T-helper 2 cell treated with Interferon-gamma antibody and Interleukin-4, amounts not matched to agents 5 μg/mL and 100 μg/mL, for 36 hours (primary cell): ENCODE data around the gene YLPM1.

Experiments
- DNase-seq: peaks from one replicate; pipeline ENCODE4 v3.0.0; 2021; ENCODE audit warnings: low spot score
- H3K27ac Mint-ChIP-seq: one replicate; pipeline ENCODE4 v1.8.0; 2021; ENCODE audit warnings: mild to moderate bottlenecking, mixed read lengths
- H3K27me3 Mint-ChIP-seq: one replicate; pipeline ENCODE4 v1.8.0; 2021; ENCODE audit warnings: low read depth, mixed read lengths
- H3K36me3 Mint-ChIP-seq: one replicate; pipeline ENCODE4 v1.8.0; 2021; ENCODE audit warnings: low read depth, mixed read lengths
- H3K4me1 Mint-ChIP-seq: one replicate; pipeline ENCODE4 v1.8.0; 2021; ENCODE audit warnings: low read depth, mixed read lengths
- H3K4me3 Mint-ChIP-seq: one replicate; pipeline ENCODE4 v1.8.0; 2022; ENCODE audit warnings: mild to moderate bottlenecking, moderate library complexity, mixed read lengths
- H3K9me3 Mint-ChIP-seq: one replicate; pipeline ENCODE4 v1.8.0; 2021; ENCODE audit warnings: mixed read lengths

The YLPM1 gene

DNA sequence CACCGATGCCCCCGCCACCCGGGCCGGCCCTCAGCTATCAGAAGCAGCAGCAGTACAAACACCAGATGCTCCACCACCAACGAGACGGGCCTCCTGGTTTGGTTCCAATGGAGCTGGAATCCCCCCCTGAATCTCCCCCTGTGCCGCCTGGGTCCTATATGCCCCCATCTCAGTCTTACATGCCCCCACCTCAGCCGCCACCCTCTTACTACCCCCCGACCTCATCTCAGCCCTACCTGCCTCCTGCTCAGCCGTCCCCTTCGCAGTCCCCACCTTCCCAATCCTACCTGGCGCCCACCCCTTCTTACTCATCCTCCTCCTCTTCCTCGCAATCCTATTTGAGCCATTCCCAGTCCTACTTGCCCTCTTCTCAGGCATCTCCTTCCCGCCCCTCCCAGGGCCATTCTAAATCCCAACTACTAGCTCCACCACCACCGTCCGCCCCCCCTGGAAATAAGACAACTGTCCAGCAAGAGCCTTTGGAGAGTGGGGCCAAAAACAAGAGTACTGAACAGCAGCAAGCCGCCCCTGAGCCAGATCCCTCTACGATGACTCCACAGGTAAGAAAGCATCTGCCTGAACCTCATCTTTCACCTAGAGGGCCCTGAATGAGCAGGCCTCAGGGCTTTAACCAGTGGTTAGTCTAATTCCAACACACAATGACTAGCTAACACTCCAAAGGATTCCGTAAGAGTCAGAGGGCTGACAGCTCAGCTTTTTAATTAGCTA, 851 bp downstream of the YLPM1 start:
- H3K27ac Mint-ChIP-seq = peak overlapping the region; percentile 92
- H3K4me3 Mint-ChIP-seq = peak overlapping the region; percentile 100
- peaks cover 40% of the 10 kb centered on the region for H3K4me1 Mint-ChIP-seq

DNA sequence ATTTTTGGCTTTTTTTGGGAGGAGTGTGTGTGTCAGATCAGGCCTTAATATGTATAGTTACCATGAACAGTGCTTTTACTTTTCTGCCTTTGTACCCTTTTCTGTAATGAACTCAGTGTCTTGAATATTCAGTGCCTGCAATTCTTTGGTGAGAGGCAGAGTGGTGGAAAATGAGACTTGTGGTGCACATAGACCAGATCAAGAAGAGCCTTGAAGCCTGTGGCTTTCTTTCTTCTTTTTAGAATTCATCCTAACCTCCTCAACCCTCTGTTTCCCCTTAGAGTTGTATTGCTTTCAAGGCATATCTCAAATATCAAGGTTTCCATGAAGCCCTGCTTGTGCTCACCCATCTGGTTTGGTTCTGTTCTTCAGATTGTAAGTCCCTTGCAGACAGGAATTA, 2.6 kb downstream of the YLPM1 start:
- H3K4me1 Mint-ChIP-seq = peaks cover 42% of the 10 kb centered on the region
- H3K27me3 Mint-ChIP-seq = no peaks in the 10 kb centered on the region
- peaks cover 35% of the 10 kb centered on the region for H3K36me3 Mint-ChIP-seq
- peak; percentile 10 for DNase-seq
- peak overlapping the region; percentile 100 for H3K4me3 Mint-ChIP-seq
- H3K9me3 Mint-ChIP-seq = peaks cover 4% of the 10 kb centered on the region
- H3K27ac Mint-ChIP-seq = peak overlapping the region; percentile 62

More for the DNA sequence above, 851 bp downstream of the YLPM1 start:
- Mint-ChIP-seq H3K9me3 (peaks cover 4% of the 10 kb centered on the region), H3K27me3 (peaks cover 2% of the 10 kb centered on the region), H3K36me3 (peaks cover 33% of the 10 kb centered on the region)
- peak; percentile 11 for DNase-seq

DNA sequence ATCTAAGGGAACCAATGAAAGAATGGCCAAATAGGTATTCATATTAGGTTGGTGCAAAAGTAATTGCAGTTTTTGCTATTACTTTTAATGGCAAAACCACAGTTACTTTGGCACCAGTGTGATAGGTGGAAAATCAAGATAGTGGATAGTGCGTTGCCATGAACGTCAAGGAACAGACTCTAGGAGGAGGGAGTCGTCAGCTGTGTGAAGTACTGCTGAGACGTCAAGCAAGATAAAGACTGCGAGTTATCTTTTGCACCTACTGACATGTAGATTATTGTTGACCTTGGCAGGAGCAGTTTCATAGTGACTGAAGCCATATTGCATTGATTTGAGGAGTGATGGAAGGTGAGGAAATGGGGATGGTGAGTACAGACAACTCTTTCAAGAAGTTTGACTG, 8.3 kb downstream of the YLPM1 start:
- Mint-ChIP-seq H3K9me3 (no peaks in the 10 kb centered on the region), H3K36me3 (peaks cover 29% of the 10 kb centered on the region), H3K27me3 (no peaks in the 10 kb centered on the region), H3K4me1 (peaks cover 30% of the 10 kb centered on the region), H3K27ac (no peak overlapping the region), H3K4me3 (no peak overlapping the region)
- no peak for DNase-seq

DNA sequence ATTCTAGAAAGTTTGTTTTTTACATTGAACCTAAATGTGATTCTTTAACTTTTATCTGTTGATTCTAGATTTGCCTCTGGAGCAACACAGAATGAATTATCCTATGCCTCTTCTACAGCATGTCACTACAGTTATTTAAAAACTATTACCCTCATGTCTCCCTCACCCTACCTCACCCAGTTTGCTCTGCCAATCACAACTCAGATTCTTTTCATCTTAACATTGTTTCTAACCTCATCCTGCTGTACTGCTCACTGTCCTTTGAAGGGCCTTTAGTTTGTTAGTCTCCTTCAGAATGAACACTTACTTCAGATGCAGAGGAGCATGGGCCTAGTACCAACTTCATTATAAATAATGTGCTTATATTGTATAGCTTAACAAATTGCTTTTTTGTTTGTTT, 21.5 kb downstream of the YLPM1 start:
- H3K4me3 Mint-ChIP-seq = no peak overlapping the region
- H3K27ac Mint-ChIP-seq = no peak overlapping the region
- peaks cover 8% of the 10 kb centered on the region for H3K4me1 Mint-ChIP-seq
- no peaks in the 10 kb centered on the region for H3K9me3 Mint-ChIP-seq
- DNase-seq = no peak
- H3K27me3 Mint-ChIP-seq = no peaks in the 10 kb centered on the region
- H3K36me3 Mint-ChIP-seq = peaks cover 40% of the 10 kb centered on the region

DNA sequence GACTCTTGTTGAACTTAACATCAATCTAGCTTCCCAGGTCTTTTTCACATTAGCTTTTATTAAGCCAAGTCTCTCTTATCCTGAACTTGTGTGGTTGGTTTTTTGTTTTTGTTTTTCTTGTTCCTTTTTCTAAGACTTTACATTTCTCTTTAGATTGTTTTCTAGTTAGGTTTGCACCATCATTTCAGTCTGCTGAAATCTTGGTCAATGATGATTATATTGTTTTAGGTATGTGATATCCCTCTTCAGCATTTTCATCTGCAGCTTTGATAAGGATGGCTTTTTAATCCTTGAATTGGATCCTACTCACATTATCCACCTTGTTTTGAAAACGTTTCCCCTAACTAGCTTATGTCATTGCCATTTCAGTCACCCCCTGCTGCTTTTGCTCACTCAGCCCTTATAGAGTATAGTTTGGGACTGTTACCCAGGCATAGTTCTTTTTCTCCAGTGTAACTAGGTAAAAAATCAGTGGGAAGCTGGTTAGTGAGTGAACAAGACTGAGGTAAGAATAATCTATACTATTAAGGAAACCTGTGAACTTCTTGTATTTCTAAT, 22.0 kb downstream of the YLPM1 start:
- H3K36me3 Mint-ChIP-seq = peaks cover 42% of the 10 kb centered on the region
- H3K27ac Mint-ChIP-seq = no peak overlapping the region
- no peak overlapping the region for H3K4me3 Mint-ChIP-seq
- H3K4me1 Mint-ChIP-seq = peaks cover 8% of the 10 kb centered on the region
- no peaks in the 10 kb centered on the region for H3K27me3 Mint-ChIP-seq
- no peaks in the 10 kb centered on the region for H3K9me3 Mint-ChIP-seq
- no peak for DNase-seq

DNA sequence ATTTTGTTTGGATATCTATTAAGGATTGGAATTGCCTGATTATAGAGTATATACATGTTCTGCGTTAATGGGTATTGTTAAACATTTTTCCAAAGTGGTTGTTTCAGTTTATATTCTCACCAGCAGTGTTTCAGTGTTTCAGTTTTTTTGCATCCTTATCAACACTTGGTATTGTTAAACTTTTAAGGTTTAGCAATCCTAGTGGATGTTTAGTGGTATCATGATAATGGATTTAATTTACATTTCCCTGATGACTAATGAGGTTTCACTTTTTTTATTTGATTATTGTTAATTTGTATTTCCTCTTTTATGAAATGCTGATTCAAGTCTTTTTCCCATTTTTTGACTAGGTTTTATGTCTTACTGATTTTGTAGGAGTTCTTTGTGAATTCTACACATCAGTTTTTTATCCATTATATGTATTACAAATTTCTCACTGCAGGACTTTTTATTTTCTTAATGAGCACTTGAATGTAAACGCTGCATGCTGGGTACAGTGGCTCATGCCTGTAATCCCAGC, 23.7 kb downstream of the YLPM1 start:
- peaks cover 40% of the 10 kb centered on the region for H3K36me3 Mint-ChIP-seq
- H3K27me3 Mint-ChIP-seq = no peaks in the 10 kb centered on the region
- peaks cover 13% of the 10 kb centered on the region for H3K4me1 Mint-ChIP-seq

DNA sequence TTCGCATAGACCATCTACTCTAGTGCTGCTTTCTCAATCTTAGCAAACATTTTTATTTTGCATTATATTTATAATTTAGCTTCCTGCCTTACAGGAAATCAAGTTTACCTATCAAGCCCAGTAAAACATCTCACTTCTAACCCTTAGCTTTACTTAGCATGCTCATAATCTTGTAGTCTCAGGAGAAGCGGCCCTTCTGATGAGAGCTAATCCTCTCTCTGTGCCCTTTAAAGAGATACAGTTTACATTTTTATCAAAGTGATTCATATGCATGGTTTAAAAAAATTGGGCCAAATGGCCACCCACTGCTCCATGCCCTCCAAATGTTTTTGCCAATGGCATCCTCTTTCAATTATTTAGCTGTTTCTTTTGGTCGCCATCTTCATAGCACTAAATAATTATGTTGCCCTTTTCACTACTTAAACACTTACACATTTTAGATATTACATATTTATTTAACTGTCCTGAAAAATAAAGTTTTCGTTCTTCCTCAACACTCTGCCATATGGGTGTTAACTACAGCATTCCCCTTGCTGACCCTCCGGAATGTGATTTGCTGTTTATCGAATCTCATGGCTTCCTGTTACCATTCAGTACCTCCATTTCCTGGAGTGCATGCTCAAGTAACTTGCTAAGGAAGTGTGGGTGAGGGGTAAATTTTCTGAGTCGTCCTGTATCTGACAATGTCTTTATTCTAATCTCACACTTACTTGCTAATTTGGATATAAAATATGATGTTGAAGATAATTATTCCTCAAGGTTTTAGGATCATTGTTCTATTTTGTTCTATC, 29.3 kb downstream of the YLPM1 start:
- Mint-ChIP-seq H3K4me1 (peaks cover 38% of the 10 kb centered on the region), H3K27me3 (no peaks in the 10 kb centered on the region), H3K36me3 (peaks cover 47% of the 10 kb centered on the region), H3K27ac (peak overlapping the region; percentile 85), H3K4me3 (peak overlapping the region; percentile 82), H3K9me3 (peaks cover 8% of the 10 kb centered on the region)
- DNase-seq = no peak

More for the DNA sequence above, 23.7 kb downstream of the YLPM1 start:
- DNase-seq = no peak
- Mint-ChIP-seq H3K9me3 (peaks cover 4% of the 10 kb centered on the region), H3K4me3 (no peak overlapping the region), H3K27ac (no peak overlapping the region)

DNA sequence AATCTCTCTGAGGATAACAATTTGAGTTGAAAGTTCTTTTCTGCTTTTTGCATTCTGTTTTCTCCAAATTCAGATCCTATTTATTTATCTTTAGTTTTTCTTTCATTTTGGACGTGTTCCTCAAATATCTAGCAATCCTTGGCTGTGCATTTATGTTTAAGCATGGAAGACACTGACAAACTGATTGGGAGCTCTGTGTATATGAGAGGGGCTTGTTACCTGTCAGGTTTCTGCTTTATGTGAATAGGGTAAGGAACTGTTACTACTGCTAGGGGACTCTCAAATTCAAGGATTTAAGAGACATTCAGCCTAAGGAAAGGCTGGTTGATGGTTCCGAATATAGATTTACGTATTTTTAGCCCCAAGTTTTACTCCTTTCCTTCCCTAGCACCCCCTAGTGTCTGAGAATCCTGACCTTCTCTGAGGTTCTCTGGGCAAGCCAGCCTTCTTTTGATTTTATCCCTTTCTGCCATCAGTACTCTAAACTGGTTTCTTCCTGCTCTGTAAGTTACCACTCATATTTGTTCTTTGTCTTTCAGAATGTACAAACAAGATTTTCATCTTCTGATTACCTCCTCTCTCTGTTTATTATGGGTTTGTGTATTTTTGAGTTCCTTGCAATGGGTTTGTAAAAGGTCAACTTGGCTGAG, 30.5 kb downstream of the YLPM1 start:
- Mint-ChIP-seq H3K27me3 (no peaks in the 10 kb centered on the region), H3K9me3 (peaks cover 8% of the 10 kb centered on the region), H3K4me1 (peaks cover 38% of the 10 kb centered on the region), H3K27ac (peak overlapping the region; percentile 85), H3K36me3 (peaks cover 53% of the 10 kb centered on the region), H3K4me3 (peak overlapping the region; percentile 82)
- no peak for DNase-seq

DNA sequence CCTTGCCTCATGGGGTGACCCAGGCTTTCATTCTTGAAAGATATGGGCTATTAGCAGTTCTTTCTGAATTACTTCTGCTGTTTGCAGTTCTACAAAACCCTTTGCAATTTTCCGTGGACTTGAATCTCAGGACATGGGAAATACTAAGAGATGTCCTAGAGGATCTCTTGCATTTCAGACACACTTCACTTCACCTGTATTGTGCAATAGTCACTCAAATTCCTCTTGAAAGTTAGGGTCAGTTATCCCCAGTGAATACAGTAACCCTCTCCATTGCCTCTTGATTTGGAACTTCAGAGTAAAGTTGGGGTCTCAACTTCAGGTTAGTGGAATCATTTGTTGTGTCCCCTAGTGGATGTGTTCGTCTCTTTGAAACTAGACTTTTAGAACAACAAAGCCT, 31.8 kb downstream of the YLPM1 start:
- Mint-ChIP-seq H3K4me3 (no peak overlapping the region), H3K27ac (no peak overlapping the region), H3K36me3 (peaks cover 58% of the 10 kb centered on the region), H3K4me1 (peaks cover 35% of the 10 kb centered on the region), H3K27me3 (no peaks in the 10 kb centered on the region), H3K9me3 (peaks cover 8% of the 10 kb centered on the region)
- no peak for DNase-seq

DNA sequence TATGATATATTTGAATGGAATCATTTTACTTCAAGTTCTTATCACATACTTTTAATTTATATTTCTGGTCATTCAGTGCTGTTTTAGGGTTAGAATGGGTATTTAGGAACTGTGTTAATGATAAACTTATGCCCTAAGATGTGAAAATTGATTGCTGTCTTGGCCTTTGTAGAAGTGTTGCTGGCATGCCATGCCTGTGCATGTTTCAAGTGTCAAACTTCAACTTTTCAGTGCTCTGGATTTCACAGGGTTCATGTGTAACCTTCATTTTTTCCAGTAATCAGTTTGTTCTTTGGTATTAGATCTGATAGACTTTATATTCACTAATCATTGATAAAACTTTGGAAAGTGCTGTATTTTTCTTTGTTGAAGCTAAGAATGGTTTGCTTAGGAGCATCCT, 36.6 kb downstream of the YLPM1 start:
- H3K36me3 Mint-ChIP-seq = peaks cover 47% of the 10 kb centered on the region

DNA sequence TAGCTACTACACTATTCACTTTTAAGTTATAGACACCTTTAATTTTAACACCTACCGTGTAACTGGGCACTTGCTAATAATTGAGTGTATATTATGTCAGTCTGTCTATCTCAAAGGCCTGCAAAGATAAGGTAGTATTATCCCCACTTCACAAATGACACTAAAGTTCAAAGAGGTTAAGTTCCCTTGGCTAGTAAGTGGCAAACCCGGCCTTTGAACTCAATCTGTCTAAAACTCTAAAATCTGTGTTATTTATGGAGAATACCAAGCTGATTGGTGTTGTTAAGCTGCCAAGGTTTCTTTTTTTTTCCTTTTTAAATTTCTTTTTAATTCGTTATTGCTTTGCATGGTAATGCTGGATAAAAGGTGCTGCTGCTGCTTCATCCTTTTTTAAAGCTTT, 37.7 kb downstream of the YLPM1 start:
- H3K36me3 Mint-ChIP-seq = peaks cover 40% of the 10 kb centered on the region
- no peaks in the 10 kb centered on the region for H3K27me3 Mint-ChIP-seq
- no peak overlapping the region for H3K4me3 Mint-ChIP-seq
- H3K27ac Mint-ChIP-seq = no peak overlapping the region
- H3K9me3 Mint-ChIP-seq = no peaks in the 10 kb centered on the region
- H3K4me1 Mint-ChIP-seq = no peaks in the 10 kb centered on the region
- no peak for DNase-seq

More for the DNA sequence above, 36.6 kb downstream of the YLPM1 start:
- Mint-ChIP-seq H3K4me1 (peaks cover 3% of the 10 kb centered on the region), H3K27me3 (no peaks in the 10 kb centered on the region), H3K9me3 (no peaks in the 10 kb centered on the region), H3K27ac (no peak overlapping the region), H3K4me3 (no peak overlapping the region)
- DNase-seq = no peak

DNA sequence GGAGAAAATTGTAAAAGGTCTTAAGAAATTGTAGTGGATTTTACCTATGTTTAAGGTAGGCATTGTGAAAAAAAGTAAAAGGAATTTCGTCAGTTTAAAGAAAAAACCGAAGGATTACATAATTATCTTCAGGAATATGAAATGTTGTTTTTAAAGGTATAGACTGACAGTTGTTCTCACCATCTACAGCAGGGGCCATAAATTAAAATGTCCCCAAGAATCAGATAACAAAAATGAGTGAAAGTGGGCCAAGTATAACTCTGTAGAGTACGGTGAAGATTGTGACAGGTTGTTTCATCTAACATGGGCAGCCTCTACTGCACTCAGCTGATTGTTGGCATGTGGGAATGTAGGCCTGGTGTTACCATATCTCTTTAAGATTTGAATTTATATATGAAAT, 38.3 kb downstream of the YLPM1 start:
- Mint-ChIP-seq H3K27ac (no peak overlapping the region), H3K9me3 (no peaks in the 10 kb centered on the region), H3K27me3 (no peaks in the 10 kb centered on the region), H3K4me3 (no peak overlapping the region), H3K36me3 (peaks cover 36% of the 10 kb centered on the region), H3K4me1 (no peaks in the 10 kb centered on the region)
- DNase-seq = no peak

DNA sequence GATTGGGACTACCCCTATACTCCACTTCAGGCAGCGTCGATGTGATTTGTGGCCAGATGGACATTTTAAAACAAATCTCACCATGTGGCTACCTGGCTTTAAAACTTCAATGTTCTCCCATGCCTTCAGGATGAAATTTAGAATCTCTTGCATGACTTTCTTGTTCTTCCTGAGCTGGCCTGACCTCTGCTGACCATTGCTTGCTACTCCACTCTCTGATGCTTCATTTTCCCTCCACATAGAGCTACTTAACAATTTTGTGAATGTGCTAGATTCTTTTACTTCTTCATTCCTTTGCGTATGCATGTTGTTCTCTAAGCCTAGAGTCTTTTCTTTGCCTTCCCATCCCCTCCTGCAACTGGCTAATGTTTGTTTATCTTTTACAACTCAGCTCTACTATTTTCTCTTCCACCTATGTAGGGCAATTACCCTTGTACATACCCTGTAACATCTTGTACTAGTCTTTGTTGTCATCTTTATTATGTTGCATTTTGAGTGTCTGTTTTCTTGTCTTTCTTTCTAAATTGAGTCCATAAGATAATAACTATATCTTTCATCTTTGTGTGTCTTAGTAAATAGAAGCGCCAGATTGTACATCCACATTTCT, 41.2 kb downstream of the YLPM1 start:
- no peaks in the 10 kb centered on the region for H3K27me3 Mint-ChIP-seq
- H3K4me1 Mint-ChIP-seq = no peaks in the 10 kb centered on the region
- H3K9me3 Mint-ChIP-seq = no peaks in the 10 kb centered on the region
- no peak overlapping the region for H3K4me3 Mint-ChIP-seq
- no peak for DNase-seq
- no peak overlapping the region for H3K27ac Mint-ChIP-seq
- peaks cover 27% of the 10 kb centered on the region for H3K36me3 Mint-ChIP-seq
